HG02588 (cell line): ENCODE results near the gene WDR86.

ENCODE experiments used
- ATAC-seq: cut with Tn5 transposase; IDR thresholded peaks from one replicate; pipeline ENCODE4 v1.9.1; 2021; ENCODE audit warnings: mild to moderate bottlenecking, moderate library complexity; ENCODE audit not compliant: unreplicated experiment

WDR86 gene

GRCh38 chr7:151427705-151428377 lies 18.0 kb upstream of the WDR86 start:
- ATAC-seq = no peak

DNA sequence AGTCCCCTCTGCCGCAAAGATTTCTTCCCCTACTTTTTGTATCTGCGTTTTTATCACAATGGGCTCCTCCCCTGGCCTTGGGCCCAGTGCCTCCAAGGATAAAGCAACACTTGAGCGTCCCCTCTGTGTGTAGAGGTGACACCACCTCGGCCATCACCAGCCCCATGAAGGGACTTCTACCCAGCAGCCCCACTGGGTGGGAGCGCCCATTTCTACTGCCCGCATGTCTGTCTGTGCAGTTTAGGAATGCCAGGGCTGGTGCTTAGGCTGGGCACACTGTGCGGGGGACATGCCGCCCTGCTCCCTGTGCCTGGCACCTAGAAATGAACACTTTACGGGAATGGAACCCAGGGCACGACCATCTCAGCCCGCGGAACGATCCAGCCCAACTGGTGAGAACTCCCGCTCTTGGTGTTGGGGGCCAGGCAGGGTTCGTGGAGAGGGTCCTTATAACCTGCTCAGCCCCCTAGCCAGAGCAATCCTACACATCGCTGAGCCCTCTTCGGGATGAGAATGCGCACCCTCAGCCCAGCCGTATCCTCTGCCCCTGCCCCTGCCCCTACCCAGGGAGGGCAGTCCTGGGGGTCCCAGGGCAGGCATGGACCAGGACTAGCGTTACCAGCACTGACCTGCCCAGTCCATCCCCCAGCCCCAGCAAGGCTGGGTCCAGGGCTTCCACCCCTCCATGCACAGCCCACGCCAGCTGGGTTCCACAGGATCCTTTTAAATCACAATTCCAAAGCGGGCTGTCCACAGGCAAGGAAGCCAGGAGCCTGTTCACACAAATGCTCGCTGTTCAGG lies 17.3 kb upstream of the WDR86 start:
- ATAC-seq = no peak

DNA sequence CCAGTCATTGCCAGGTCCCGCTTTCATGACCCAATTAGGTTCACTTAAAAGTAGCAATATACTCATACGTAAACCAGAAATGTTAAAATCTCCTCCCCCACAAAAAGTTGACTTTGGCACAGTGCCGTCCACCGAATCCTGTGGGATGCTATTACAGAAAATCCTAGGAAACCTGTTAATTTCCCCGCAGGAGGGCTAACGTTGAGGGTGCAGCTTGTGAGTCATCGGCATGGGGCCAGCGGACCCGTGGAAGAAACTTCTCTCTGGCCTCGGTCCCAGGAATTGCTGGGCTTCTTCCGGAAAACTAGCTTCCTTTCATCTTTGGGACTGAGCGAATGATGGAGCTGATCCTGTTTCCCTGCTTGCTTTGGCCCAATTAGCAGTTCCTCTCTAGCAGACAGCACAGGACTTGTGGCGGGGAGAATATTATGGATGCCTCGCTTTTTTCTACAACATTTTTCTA lies 16.6 kb upstream of the WDR86 start:
- ATAC-seq = no peak

GRCh38 chr7:151425670-151426440 lies 16.0 kb upstream of the WDR86 start:
- ATAC-seq = no peak

- no peak for ATAC-seq
These were observed 15.0 kb upstream of the WDR86 start for GRCh38 chr7:151424799-151425198.

DNA sequence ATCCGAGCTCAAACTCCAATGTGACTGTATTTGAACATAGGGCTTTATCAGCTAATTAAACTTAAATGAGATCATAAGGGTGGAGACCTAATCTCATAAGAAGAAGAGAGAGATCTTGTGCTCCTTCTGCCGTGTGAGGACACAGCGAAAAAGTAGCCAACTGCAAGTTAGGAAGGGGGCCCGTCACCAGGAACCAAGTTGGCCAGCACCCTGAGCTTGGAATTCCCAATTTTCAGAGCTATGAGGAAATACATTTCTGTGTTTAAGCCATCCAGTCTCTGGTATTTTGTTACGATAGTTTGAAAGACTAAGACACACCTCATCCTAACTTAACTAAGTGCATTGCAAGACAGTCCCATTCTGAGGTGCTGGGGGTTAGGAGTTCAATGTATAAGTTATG lies 14.1 kb upstream of the WDR86 start:
- ATAC-seq = no peak

- ATAC-seq = no peak
These were observed 13.4 kb upstream of the WDR86 start for GRCh38 chr7:151423226-151423625.

DNA sequence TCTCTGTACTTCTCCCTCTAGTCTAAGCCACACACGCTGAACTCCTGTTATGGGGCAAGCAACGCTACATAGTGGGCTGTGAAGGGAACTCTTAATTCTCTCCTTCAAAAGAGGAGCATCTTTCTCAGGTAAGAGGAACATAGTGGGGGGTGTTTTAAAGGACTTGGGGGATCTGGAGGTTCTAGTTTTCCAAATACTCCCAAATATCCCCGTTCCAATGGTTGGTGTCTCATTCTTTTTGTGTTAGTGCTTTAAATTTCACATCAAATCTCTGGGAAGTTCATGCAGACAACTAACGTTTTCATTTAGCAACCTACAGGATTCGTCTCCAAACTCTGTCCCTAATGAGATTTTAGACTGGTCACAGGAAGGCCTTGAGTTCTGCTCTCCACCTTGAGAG lies 12.4 kb upstream of the WDR86 start:
- ATAC-seq = no peak

GRCh38 chr7:151420144-151420543 lies 10.3 kb upstream of the WDR86 start:
- ATAC-seq = no peak

DNA sequence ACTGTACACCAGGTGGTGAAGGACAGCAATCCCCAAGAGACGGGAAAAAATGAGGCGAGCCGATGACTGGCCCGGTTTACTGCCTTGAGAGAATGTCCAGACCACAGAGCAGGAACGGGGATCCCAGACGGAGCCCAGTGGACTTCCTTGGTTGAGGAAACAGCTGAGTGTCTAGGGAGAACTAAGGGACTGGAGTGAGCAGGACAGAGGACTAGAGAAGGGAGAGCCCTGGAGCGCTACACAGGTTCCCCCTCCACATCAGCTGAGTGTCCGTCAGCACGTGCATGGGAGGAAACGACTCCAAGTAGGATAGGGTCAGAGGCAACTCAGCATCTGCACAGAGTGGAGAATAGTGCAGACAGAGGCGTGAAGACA lies 7.1 kb upstream of the WDR86 start:
- ATAC-seq = no peak

DNA sequence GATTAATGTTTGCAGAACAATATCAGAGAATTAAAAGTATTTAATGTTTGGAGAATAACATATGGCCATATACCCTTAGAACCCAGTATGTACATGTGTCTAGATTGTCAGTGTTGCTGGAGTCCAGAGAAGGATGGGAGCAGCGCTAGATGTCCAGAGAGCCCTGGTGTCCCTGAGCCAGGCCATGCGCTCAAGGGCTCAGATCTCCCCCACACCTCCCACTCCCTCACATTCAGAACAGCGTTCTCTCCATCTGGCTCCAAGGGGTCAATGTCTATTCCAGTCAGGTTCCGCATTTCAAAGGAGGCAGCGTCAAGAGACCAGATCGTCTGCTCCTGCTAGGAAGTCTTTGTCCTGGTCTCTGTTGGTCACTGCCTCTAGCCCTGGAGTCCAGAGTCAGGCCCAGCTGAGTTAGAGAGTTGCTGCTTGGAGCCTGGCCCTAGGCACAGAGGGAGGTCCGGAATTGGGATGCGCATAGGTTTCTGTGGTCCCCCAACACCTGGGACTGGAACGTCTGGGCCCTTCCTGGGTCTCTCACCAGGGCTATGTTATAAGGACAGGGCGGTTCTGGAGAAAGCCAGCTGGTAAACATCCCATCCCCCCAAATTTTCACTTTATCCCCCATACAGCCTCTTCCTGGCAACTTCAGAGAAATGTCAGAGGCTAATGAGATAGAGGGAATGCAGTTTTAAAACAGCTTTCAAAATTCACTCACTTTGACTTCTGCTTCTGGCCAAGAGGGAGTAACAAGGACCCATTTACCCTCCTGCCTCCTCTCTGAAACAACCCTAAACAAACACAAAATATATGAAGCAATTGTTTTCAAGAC lies 6.5 kb upstream of the WDR86 start:
- ATAC-seq = no peak

DNA sequence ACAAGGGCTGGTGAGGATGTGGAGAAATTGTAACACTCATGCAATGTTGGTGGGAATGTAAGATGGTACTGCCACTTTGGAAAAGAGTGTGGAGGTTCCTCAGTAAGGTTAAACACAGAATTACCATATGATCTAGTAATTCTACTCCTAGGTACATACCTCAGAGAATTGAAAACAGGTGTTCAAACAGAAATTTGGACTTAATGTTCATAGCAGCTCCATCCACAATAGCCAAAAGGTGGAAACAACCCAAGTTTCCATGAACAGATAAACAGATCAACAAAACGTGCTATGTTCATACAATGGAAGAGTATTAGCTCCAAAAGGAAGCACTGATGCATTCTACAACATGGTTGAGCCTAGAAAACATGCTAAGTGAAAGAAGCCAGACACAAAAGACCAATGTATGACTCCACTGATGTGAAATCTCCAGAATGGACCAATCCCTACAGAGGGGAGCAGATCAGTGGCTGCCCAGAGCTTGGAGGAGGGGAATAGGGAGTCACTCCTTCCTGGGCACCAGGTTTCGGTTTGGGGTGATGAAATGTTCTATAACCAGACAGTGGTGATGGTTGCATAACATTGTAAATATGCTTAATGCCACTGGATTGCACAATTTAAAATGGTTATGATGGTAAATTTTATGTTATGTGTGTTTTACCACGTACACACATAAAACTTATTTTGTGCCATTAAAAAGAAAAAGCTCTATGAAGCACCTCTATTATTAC lies 5.7 kb upstream of the WDR86 start:
- ATAC-seq = no peak

DNA sequence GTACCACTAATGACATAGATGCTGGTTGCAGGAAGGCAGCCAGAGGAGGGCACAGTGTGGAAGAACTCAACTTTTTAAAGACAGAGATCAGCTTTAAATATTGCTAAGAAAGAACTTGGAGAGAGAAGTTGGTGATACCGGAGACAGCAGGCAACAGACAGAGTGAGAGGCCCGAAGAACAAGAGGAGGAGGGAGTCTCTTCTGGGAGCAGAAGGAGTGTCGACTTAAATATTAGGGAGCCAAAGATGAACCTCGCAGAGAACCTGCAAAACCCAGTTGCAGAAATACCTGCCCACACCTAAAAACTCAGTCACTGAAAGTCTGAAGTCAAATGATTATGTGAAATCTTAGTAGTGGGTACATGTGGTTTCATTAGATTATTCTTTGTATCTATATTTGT lies 3.4 kb upstream of the WDR86 start:
- ATAC-seq = no peak

DNA sequence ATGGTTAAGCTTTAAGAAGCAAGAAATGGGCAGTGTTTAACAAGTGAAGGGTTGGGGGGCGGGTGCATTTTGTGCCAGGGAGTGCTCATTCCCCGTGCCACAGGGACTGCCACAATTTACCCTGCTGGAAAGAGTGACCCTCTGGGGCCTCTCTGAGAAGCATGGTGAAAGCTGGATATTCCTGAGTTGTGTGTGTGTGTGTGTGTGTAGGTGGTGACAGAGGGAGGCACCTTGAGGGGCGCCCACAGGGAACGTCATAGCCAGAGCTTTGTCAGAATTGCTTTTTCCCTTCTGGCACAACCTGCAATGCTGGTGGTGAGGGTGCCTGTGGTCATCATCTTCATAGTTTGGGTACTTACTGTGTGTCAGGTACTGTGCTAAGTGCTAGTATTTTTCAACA lies 2.5 kb upstream of the WDR86 start:
- ATAC-seq = no peak

DNA sequence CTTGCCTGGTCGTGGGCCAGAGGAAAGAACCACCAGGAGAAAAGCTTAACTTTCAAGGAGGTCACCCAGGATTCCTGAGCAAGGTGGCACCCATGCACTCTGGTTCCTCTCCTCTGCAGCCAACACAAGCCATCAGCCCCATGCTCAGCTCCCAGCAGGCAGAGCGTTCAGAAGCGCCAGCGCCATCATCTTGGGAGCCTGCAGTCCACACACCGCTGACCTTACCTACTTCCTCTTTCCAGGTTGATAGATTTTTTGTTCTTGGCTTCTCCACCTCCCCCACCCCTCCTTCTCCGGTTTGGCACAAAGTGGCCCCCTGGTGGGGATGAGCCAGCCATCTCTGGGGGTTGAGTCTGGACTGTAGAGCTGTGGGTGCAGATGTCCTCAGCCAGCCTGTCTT lies 1.7 kb upstream of the WDR86 start:
- ATAC-seq = no peak

DNA sequence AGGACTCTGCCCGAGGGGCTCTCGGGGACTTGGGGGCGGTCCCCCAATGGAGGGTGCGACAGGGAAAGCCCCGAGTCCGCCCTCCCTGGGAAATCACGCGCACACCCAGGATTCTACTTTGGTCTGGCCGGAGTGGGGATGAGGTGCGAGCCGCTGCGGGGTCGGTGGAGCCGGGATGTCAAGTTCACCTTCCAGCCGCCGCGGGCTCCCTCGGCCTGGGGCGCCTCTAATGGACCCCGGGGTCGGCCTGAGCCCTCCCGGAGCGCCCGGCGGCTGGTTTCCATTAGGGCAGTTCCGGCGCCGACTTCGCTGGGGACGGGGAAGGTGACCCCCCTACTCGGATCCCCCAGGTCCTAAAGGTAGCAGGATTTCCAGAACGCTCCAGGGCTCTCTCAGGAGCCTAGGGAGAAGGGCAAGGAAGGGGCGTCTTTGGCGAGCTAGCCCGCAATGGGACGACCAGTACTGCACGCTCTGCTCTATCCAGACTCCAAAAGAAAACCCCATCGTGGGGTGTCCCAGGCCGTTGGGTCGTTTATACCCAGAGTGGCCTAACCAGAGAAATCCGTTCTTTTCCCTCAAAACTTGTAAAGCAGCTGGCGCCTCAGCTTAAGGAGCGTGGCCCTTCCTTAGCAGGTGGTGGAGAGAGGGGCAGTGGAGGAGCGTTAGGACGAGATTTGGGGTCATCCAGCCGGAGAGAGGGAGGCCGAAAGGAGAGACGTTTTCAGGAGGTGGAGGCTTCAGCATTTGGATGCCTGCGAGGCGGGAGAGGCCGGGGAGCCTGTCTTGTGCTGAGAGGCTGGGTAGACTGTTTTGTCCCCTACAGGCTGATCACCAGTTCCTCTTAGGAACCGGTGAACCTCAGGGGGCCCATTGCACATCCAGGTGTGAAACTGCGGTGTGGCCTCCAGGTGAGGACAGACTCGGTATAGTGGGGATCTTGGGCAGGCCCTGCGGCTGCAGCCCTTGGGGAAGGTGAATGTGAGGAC lies 860 bp upstream of the WDR86 start:
- no peak for ATAC-seq

GRCh38 chr7:151408839-151409666 lies 785 bp downstream of the WDR86 start:
- no peak for ATAC-seq

DNA sequence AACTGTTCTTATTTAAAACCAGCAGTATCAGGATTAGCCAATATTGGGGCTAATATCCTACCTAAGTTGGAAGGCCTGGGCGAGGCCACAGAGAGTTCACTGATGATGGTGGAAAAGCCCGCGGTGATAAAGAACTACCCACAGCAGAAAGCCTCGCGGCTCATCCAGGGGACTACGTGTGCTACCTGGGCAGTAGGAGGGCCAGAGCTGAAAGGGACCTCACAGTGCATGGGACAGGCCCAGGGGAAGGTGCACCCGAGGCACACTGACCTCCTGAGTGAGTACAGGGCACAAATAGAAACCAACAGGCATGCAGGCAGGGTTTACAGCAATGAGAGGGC lies 1.4 kb downstream of the WDR86 start:
- no peak for ATAC-seq
